ENCODE results near the gene ASGR1.

- TF ChIP-seq CTCF (IDR thresholded peaks at IDR 0.05): no peak
- TF ChIP-seq POLR2A (IDR thresholded peaks at IDR 0.05): no peak
Measured at GRCh38 chr17:7173687-7174602, 5.2 kb downstream of the ASGR1 start.

All from testis (tissue), 2 donors.